ENCODE results near the gene LTBP3.

LTBP3 gene

DNA sequence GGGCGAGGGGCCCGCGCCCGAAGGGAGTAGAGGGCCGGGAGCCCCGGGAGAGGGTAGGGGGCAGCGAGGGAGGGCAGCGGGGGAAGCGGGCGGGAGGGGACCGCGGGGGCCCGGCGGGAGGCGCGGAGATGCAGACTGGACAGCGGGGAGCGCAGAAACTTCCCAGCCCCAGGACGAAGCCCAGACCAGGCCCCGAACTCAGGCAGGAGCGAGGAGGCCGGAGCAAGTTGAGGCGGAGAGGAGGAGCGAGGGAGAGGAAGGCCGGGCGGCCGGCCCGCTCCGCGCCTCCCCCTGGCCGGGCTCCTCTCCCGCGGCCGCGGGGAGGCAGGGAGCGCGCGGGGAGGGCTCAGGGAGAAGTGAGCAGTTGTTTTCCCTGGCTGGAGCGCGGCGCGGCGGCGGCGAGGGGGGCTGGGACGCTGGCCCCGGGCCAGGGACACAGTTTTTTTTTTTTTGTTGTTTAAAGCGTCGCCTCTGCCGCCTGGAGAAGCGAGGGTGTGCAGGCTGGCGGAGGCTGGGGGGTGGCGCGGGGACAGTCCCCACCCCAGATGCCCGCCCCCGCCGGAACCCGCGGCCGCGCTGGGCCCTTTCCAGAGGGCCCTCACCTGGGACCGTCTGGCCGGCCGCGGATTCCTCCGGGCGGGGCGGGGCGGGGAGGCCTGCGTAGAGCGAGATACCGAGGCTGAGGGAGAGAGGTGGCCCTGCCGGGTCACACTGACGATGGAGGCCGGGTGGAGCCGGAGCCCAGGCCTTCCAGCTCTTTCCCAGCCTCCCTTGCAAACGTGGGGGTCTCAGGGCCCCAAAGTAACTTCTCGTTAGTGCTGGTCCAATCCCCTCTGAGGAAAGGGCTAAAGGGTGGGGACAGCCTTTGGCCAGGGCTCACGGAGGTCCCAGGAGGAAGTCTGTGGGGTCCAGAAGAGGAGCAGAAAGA lies at the start of gene LTBP3:
Gene LTBP3, minus strand, starts transcription at position 358 of the 928 bp plus-strand sequence. CDS start 400 bp downstream, outside the sequence.
- TF ChIP-seq, protein P1, sequence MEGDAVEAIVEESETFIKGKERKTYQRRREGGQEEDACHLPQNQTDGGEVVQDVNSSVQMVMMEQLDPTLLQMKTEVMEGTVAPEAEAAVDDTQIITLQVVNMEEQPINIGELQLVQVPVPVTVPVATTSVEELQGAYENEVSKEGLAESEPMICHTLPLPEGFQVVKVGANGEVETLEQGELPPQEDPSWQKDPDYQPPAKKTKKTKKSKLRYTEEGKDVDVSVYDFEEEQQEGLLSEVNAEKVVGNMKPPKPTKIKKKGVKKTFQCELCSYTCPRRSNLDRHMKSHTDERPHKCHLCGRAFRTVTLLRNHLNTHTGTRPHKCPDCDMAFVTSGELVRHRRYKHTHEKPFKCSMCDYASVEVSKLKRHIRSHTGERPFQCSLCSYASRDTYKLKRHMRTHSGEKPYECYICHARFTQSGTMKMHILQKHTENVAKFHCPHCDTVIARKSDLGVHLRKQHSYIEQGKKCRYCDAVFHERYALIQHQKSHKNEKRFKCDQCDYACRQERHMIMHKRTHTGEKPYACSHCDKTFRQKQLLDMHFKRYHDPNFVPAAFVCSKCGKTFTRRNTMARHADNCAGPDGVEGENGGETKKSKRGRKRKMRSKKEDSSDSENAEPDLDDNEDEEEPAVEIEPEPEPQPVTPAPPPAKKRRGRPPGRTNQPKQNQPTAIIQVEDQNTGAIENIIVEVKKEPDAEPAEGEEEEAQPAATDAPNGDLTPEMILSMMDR (conservative IDR thresholded peaks at IDR 0.05; ENCODE audit: low read depth), result no peak
- DNase-seq (ENCODE audit: low spot score), result peak; percentile 65
- H3K27ac ChIP-seq, result peak within 1 kb of the TSS; percentile 86
- POLR2A ChIA-PET (ENCODE audit: low non-redundant PET), result no interaction called here
- CTCF ChIA-PET, result interaction anchor here (0.7 to 2.1 kb wide), 3 partner anchors 15 to 243 kb away, joined by 3 to 8 read pairs (median 4); partner anchors contain the start of gene FAM89B

- ChIA-PET POLR2A (ENCODE audit: low non-redundant PET) (interaction anchor here (0.6 kb wide), 1 partner anchor 16 kb away, joined by 3 read pairs; no protein-coding TSS in a partner anchor), CTCF (interaction anchor here (0.6 to 3.7 kb wide), 4 partner anchors 14 to 798 kb away, joined by 3 to 16 read pairs (median 3); no protein-coding TSS in a partner anchor)
- DNase-seq (ENCODE audit: low spot score), result peak; percentile 90
- TF ChIP-seq, protein P1 (conservative IDR thresholded peaks at IDR 0.05; ENCODE audit: low read depth), result no peak
- peak overlapping the region; percentile 93 for H3K27ac ChIP-seq
Observed at GRCh38 chr11:65606876-65607613, 48.9 kb upstream of the LTBP3 start.

GRCh38 chr11:65604258-65604657 lies 46.1 kb upstream of the LTBP3 start:
- TF ChIP-seq, protein P1 (conservative IDR thresholded peaks at IDR 0.05; ENCODE audit: low read depth), result no peak
- DNase-seq (ENCODE audit: low spot score), result no peak
- ChIA-PET POLR2A (ENCODE audit: low non-redundant PET) (interaction anchor here (0.6 kb wide), 1 partner anchor 448 kb away, joined by 5 read pairs; the partner anchor contains the start of gene SF3B2), CTCF (interaction anchor here (1.3 kb wide), 1 partner anchor 10 kb away, joined by 4 read pairs; no protein-coding TSS in a partner anchor)
- peak overlapping the region; percentile 17; the same call in 1 of the 2 replicates for H3K27ac ChIP-seq

- H3K27ac ChIP-seq, result 0 out of 2 replicates have a peak overlapping the region, but pooled peaks have one; percentile 9
- no peak for DNase-seq (ENCODE audit: low spot score)
- ChIA-PET CTCF (interaction anchor here (0.6 kb wide), 1 partner anchor 44 kb away, joined by 3 read pairs; no protein-coding TSS in a partner anchor), POLR2A (ENCODE audit: low non-redundant PET) (no interaction called here)
- TF ChIP-seq, protein P1 (conservative IDR thresholded peaks at IDR 0.05; ENCODE audit: low read depth), result no peak
Observed at GRCh38 chr11:65599955-65600246, 41.7 kb upstream of the LTBP3 start.

GRCh38 chr11:65599216-65599954 lies 41.2 kb upstream of the LTBP3 start:
- POLR2A ChIA-PET (ENCODE audit: low non-redundant PET), result no interaction called here
- CTCF ChIA-PET, result interaction anchor here (0.6 to 0.7 kb wide), 2 partner anchors 16 to 44 kb away, joined by 3 read pairs; partner anchors contain the start of gene PCNX3
- DNase-seq (ENCODE audit: low spot score), result no peak
- TF ChIP-seq, protein P1 (conservative IDR thresholded peaks at IDR 0.05; ENCODE audit: low read depth), result no peak
- no peak overlapping the region for H3K27ac ChIP-seq

All from RWPE1 (cell line).